Large intestine (tissue), 3 donors: ENCODE results near the gene ATP5F1B. TPM values are rescaled to one million over a fixed set of nuclear protein-coding genes. Genes with fewer than 3 reads are reported as not detected.
"Not testable (repeated sequence)": the region's sequence is repeated elsewhere in the genome, so short reads cannot be mapped to it uniquely, and the experiment has no call there.

ENCODE experiments used
- DNase-seq, 2 donors: peaks; one replicate each; pipeline versions ENCODE4 v3.0.0 to v3.0.0-alpha.2; 2013
- H3K27ac ChIP-seq: one replicate; pipeline ENCODE4 v1.5.1; 2013; ENCODE audit warnings: low read length
- H3K27me3 ChIP-seq: 2 replicates; pipeline ENCODE4 v1.6.1; 2013; ENCODE audit warnings: low read length; ENCODE audit not compliant: control insufficient read depth, insufficient read depth
- H3K36me3 ChIP-seq: 2 replicates; pipeline ENCODE4 v1.6.1; 2013; ENCODE audit warnings: low read length; ENCODE audit not compliant: control insufficient read depth, insufficient read depth
- H3K4me1 ChIP-seq: one replicate; pipeline ENCODE4 v1.6.1; 2013; ENCODE audit warnings: low read length; ENCODE audit not compliant: control insufficient read depth, insufficient read depth
- H3K4me3 ChIP-seq: one replicate; pipeline ENCODE4 v1.5.1; 2013; ENCODE audit warnings: low read length
- H3K9me3 ChIP-seq: one replicate; pipeline ENCODE4 v1.6.1; 2013; ENCODE audit warnings: mild to moderate bottlenecking, low read depth, low read length, moderate library complexity; ENCODE audit not compliant: control insufficient read depth
- WGBS: methylation state at CpG from one replicate; pipeline ENCODE4 v1.1.5; 2013; ENCODE audit warnings: low lambda C conversion rate; ENCODE audit not compliant: insufficient coverage; 5-methylcytosine and 5-hydroxymethylcytosine counted together
- polyA plus RNA-seq: library from polyadenylated mRNA; unstranded; fragments of 120-200 nt; gene quantifications from one replicate; pipeline ENCODE4 v1.2.1, GENCODE V29; 2013

The ATP5F1B gene
- polyA plus RNA-seq, 1 donor = 583 TPM

DNA sequence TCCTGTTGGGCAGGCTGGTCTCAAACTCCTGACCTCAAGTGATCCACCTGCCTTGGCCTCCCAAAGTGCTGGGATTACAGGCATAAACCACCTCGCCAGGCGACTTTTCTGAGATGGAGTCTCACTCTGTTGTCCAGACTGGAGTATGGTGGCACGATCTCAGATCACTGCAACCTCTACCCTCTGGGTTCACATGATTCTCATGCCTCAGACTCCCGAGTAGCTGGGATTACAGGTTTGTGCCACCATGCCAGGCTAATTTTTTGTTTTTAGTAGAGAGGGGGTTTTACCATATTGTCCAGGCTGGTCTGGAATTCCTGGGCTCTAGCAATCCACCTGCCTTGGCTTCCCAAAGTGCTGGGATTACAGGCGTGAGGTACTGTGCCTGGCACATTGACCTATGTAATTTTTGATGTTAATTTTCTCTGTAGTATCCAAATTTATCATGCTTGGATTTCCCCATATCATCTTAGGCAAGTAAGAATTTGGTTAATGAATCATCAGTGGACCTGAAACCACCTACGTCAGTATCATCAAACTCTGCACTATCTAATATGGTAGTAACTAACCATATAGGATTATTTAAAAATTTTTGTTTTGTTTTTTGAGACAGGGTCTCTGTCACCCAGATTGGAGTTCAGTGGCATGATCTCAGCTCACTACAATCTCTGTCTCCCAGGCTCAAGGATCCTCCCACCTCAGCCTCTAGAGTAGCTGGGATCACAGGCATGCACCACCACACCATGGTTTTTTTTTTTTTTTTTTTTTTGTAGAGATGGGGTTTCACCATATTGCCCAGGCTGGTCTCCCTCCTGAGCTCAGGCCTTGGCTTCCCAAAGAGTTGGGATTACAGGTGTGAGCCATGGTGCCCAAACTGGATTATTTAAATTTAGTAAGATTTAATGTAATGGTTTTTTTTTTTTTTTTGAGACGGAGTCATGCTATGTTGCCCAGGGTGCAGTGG is 11.9 kb upstream of the ATP5F1B start:
- 100% methylated on average over 1 of the region's 7 CpGs for WGBS
- no peak overlapping the region for H3K27ac ChIP-seq
- no peaks in the 10 kb centered on the region for H3K27me3 ChIP-seq
- DNase-seq = no peak
- peaks cover 6% of the 10 kb centered on the region for H3K36me3 ChIP-seq
- no peak overlapping the region for H3K4me3 ChIP-seq
- peaks cover 6% of the 10 kb centered on the region for H3K9me3 ChIP-seq
- H3K4me1 ChIP-seq = no peaks in the 10 kb centered on the region

DNA sequence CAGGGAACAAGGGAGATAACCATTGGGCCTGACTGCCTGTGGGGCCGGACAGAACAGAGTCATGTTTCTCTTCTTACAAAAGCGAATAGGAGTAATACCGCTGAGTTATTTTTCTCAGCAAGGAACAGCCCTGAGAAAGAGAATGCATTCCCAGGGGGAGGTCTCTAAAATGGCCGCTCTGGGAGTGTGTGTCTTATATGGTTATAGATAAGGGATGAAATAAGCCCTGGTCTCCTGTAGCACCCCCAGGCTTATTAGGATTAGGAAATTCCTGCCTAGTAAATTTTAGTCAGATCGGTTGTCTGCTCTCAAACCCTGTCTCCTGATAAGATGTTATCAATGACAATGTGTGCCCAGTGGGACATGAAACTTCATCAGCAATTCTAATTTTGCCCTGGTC is 8.0 kb upstream of the ATP5F1B start:
- H3K27me3 ChIP-seq, H3K27ac ChIP-seq, H3K36me3 ChIP-seq, DNase-seq, H3K4me3 ChIP-seq, H3K4me1 ChIP-seq: not testable (repeated sequence)
- WGBS = no CpG with 5 or more reads among the region's 5 CpGs
- peaks cover 13% of the 10 kb centered on the region for H3K9me3 ChIP-seq

DNA sequence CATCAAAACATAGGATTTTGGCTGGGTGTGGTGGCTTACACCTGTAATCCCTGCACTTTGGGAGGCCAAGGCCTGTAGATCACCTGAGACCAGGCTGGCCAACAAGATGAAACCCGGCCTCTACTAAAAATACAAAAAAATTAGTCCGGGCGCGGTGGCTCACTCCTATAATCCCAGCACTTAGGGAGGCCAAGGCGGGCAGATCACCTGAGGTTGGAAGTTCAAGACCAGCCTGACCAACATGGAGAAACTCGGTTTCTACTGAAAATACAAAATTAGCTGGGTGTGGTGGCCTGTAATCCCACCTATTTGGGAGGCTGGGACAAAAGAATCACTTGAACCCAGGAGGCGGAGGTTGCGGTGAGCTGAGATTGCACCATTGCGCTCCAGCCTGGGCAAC is 2.2 kb upstream of the ATP5F1B start:
- WGBS = 100% methylated on average over 1 of the region's 9 CpGs
- not testable (repeated sequence) for DNase-seq, H3K27me3 ChIP-seq

DNA sequence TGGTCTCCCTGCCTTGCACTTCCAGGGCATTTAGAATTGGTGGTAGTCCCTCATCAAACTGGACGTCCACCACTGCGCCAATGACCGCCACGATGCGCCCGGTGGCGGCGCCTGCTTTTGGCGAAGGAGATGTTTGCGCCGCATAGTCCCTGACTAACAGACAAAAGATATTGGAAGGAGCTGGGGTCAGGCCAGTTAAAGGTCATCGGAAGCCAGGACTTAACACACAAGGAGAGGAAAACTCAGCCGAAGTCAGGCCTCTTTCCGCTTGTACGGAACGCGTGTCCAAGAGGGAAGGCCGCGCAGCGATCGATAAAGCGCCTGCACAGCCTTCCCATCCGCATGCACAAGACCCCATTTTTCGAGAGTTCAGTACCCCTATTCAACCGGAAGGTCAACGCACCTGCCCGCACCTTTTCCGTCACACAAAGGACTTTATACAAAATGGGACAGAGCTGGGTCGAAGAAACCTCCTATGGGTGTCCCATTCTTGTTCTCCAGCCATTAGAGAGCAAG is 525 bp downstream of the ATP5F1B start:
- Histone ChIP-seq H3K4me1 (peaks cover 14% of the 10 kb centered on the region), H3K4me3 (peak overlapping the region; percentile 93), H3K27me3 (no peaks in the 10 kb centered on the region), H3K9me3 (no peaks in the 10 kb centered on the region), H3K36me3 (peaks cover 37% of the 10 kb centered on the region), H3K27ac (peak overlapping the region; percentile 83)
- WGBS = no CpG with 5 or more reads among the region's 29 CpGs
- no peak for DNase-seq

More for the DNA sequence above, 2.2 kb upstream of the ATP5F1B start:
- not testable (repeated sequence) for H3K27ac ChIP-seq, H3K9me3 ChIP-seq, H3K4me3 ChIP-seq
- H3K4me1 ChIP-seq = peaks cover 14% of the 10 kb centered on the region
- peaks cover 11% of the 10 kb centered on the region for H3K36me3 ChIP-seq

DNA sequence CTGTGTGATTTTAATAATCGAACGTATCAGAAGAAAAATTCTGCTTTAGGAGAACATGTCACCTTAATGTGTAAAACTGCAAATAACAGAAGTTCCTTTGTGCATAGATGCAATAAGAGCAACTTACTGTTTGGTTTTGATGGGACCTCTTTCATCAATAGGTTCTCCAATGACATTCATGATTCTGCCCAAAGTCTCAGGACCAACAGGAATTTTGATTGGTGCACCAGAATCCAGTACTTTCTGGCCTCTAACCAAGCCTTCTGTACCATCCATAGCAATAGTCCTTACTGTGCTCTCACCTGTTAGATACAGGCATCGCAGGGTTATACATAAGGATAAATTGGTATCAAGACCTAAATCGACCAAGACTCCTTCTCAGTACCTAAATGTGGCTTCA is 1.1 kb downstream of the ATP5F1B start:
- Histone ChIP-seq H3K27ac (no peak overlapping the region), H3K27me3 (no peaks in the 10 kb centered on the region), H3K36me3 (peaks cover 43% of the 10 kb centered on the region), H3K9me3 (no peaks in the 10 kb centered on the region), H3K4me3 (peak overlapping the region; percentile 93), H3K4me1 (peaks cover 14% of the 10 kb centered on the region)
- DNase-seq = peak in 1 of 2 donors; percentile 20
- 57% methylated on average over 2 of the region's 4 CpGs for WGBS

DNA sequence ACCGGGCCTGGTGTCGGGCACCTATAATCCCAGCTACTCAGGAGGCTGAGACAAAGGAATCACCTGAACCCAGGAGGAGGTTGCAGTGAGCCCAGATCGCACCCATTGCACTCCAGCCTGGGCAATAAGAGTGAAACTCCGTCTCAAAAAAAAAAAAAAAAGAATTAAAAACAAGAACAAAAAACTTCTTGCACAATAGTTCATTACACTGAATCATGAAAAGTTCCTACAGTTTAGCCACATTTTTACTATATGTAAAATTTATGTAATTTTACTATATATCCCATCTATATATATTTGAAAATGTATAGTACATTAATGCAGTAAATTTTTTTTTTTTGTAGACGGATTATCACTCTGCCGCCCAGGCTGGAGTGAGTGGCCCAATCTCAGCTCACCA is 4.6 kb downstream of the ATP5F1B start:
- no peak overlapping the region for H3K27ac ChIP-seq
- no peaks in the 10 kb centered on the region for H3K9me3 ChIP-seq
- no CpG with 5 or more reads among the region's 6 CpGs for whole genome bisulfite sequencing
- H3K4me3 ChIP-seq = no peak overlapping the region
- DNase-seq = no peak
- H3K27me3 ChIP-seq = no peaks in the 10 kb centered on the region
- H3K4me1 ChIP-seq = peaks cover 14% of the 10 kb centered on the region
- peaks cover 64% of the 10 kb centered on the region for H3K36me3 ChIP-seq

DNA sequence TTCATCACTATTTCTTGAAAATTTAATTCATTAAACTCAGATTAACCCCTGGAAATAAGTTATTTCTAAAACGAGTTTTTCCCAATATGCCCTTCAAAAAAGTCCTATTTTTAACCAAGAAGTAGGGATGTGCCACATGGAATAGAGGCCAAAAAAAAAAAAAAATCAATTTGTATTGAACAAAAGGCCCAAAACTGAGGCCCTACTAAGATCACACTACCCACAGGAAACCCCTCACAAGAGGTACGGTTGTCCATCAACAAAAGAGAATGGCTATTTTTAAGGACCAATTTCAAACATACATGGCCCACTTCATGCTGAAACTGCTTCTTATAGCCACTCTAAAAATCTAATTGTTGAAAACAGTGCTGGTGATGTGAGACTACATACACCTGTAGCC is 8.2 kb downstream of the ATP5F1B start:
- Histone ChIP-seq H3K4me3 (no peak overlapping the region), H3K4me1 (peaks cover 22% of the 10 kb centered on the region), H3K27ac (peak overlapping the region; percentile 97), H3K27me3 (no peaks in the 10 kb centered on the region), H3K36me3 (peaks cover 49% of the 10 kb centered on the region), H3K9me3 (no peaks in the 10 kb centered on the region)
- 63% methylated on average over 1 of the region's 2 CpGs for WGBS
- no peak for DNase-seq

DNA sequence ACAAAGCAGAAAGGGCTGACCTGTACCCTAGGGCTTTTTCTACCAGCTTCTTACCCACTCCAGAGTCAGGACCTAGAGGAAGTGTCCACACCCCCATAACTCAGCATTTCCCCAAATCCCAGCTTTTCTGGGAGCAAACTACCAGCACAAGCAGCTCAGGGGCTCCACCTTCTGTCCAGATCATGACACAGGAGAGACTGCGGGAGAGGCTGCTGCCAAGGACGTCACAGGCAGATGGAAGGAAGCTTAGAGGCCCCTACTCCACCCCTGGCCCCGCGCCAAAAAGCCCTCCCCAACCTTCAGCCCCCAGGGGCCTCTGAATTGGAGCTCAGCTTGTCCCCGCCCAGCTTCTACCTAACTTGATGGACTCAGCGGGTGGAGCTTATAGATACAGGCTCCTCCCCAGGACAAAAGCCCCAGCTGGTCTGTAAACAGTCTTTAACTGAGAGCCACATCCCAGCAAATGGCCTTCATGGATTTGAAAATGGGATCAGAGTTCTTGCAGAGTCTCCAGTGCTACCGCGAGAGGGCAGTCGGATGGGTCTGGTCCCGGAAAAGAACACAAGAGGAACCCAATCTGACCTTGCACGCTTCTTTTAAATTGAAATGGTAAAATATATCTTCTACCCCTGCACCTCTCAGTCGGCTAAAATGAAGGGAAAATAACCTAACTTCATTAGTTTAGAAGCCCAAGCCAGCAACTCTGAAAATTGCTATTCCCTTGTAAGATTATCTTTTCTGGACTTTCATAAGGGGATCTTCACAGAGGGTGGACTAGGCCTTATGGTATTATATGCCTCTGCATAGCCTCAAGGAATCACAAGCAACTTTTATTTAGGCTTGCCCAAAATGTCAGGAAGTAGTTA is 8.9 kb downstream of the ATP5F1B start:
- Histone ChIP-seq H3K9me3 (no peaks in the 10 kb centered on the region), H3K36me3 (peaks cover 42% of the 10 kb centered on the region), H3K27ac (peak overlapping the region; percentile 97), H3K4me1 (peaks cover 29% of the 10 kb centered on the region), H3K27me3 (no peaks in the 10 kb centered on the region), H3K4me3 (peak overlapping the region; percentile 84)
- no CpG with 5 or more reads among the region's 12 CpGs for WGBS
- DNase-seq = peak; percentile 99 to 100

DNA sequence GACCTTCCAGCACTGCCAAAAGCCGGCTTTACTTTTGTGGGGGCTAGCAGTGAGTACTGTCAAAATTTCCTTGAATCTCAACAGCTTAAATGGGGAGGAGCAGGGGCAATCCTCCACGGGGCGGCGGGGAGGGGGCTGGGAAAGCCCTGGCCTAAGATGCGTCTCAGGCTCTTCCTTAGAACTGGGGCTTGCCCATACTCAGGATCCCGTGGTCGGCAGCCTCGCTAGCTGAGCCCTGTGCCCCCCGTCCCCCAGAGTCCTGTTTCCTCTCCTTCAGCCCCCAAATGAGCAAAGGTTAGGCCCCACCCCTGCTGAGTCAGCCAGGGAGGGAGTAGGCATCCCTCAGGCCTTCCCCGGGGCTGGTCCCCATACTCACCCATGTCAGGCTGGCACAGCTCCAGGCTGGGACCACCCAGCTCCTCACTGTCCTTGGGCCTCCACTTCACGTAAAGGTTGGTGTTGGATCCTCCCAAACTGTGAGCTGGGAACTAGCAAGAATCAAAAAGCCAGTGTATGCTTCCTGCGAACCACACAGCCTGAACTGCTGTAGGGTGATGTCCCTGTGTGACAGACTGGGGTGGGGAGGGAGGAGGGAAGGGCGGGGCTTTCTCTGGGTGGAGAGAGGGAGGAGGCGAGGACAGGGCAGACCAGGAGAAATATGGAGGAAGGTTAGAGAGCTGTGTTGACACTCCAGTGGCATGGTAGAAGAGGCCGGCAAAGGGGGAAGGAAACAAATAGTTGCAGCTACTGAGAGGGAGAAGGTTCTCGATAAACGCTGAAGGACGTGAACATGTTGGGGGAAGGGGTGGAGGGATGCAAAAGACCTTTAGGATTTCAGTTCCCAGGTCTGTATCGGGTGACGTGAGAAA is 9.7 kb downstream of the ATP5F1B start:
- DNase-seq = peak; percentile 89 to 97
- Histone ChIP-seq H3K9me3 (no peaks in the 10 kb centered on the region), H3K4me1 (peaks cover 32% of the 10 kb centered on the region), H3K27me3 (no peaks in the 10 kb centered on the region), H3K4me3 (peak overlapping the region; percentile 84), H3K27ac (peak overlapping the region; percentile 97), H3K36me3 (peaks cover 35% of the 10 kb centered on the region)
- WGBS = 0% methylated on average over 1 of the region's 20 CpGs
